ENCODE measurements around the gene PLCB2. TPM values are rescaled to one million over a fixed set of nuclear protein-coding genes. Genes with fewer than 3 reads are reported as not detected.

Gene PLCB2
- total and polyA plus RNA-seq, 9 of the 15 experiments (the other 6 are each of a cell fraction or from before 2014, with no cell fraction given) = 0.37 to 12.3 (median 8.0) TPM

- TF ChIP-seq ETV5 (CRISPR knock-in tag; IDR thresholded peaks at IDR 0.05; ENCODE audit: low read depth) (peak; percentile 14; the same call in 1 of the 2 replicates), CC2D1A (IDR thresholded peaks at IDR 0.05) (no peak), MEF2A (IDR thresholded peaks at IDR 0.05; ENCODE audit: control insufficient read depth, low read depth, low read length) (no peak), ZNF511 (CRISPR knock-in tag; IDR thresholded peaks at IDR 0.05) (no peak), TEAD4 (IDR thresholded peaks at IDR 0.05; ENCODE audit: low read length) (no peak), TEAD4 (CRISPR knock-in tag; IDR thresholded peaks at IDR 0.05; ENCODE audit: borderline replicate concordance) (0 out of 2 replicates have a peak, but pooled peaks have one; percentile 65), ZNF436 (CRISPR knock-in tag; IDR thresholded peaks at IDR 0.05) (no peak), RBM34 (IDR thresholded peaks at IDR 0.05; ENCODE audit: borderline replicate concordance, insufficient read depth, low read length) (no peak), MITF (IDR thresholded peaks at IDR 0.05) (0 out of 2 replicates have a peak, but pooled peaks have one; percentile 34), RNF219 (CRISPR knock-in tag; IDR thresholded peaks at IDR 0.05) (no peak), POU5F1 (IDR thresholded peaks at IDR 0.05; ENCODE audit: borderline replicate concordance, low read depth, low read length, partially characterized antibody) (no peak), TSC22D4 (tag; IDR thresholded peaks at IDR 0.05) (no peak), SMAD1 (IDR thresholded peaks at IDR 0.05; ENCODE audit: low read depth, low read length, partially characterized antibody) (no peak), NR4A1 (CRISPR knock-in tag; IDR thresholded peaks at IDR 0.05) (0 out of 2 replicates have a peak, but pooled peaks have one; percentile 83), NR4A1 (tag; IDR thresholded peaks at IDR 0.05) (no peak), SMARCE1 (IDR thresholded peaks at IDR 0.05) (no peak), SMARCA4 (IDR thresholded peaks at IDR 0.05) (no peak), PURB (CRISPR knock-in tag; IDR thresholded peaks at IDR 0.05; ENCODE audit: low read depth) (no peak), XRCC5 (IDR thresholded peaks at IDR 0.05; ENCODE audit: low read depth, low read length) (no peak), TARDBP (IDR thresholded peaks at IDR 0.05) (no peak), SIRT6 (IDR thresholded peaks at IDR 0.05; ENCODE audit: low read depth, low read length) (no peak), MAFK (IDR thresholded peaks at IDR 0.05; ENCODE audit: low read length) (no peak), DIDO1 (tag; IDR thresholded peaks at IDR 0.05; ENCODE audit: low read depth) (no peak), MAFF (IDR thresholded peaks at IDR 0.05; ENCODE audit: low read length) (no peak), ZNF551 (CRISPR knock-in tag; IDR thresholded peaks at IDR 0.05) (no peak)
Measured at GRCh38 chr15:40282147-40282868, 25.4 kb downstream of the PLCB2 start (continued).
